ENCODE measurements around the gene FMNL2.

GRCh38 chr2:152454960-152455359 is 120.0 kb downstream of the FMNL2 start:
- TF ChIP-seq, protein P1, sequence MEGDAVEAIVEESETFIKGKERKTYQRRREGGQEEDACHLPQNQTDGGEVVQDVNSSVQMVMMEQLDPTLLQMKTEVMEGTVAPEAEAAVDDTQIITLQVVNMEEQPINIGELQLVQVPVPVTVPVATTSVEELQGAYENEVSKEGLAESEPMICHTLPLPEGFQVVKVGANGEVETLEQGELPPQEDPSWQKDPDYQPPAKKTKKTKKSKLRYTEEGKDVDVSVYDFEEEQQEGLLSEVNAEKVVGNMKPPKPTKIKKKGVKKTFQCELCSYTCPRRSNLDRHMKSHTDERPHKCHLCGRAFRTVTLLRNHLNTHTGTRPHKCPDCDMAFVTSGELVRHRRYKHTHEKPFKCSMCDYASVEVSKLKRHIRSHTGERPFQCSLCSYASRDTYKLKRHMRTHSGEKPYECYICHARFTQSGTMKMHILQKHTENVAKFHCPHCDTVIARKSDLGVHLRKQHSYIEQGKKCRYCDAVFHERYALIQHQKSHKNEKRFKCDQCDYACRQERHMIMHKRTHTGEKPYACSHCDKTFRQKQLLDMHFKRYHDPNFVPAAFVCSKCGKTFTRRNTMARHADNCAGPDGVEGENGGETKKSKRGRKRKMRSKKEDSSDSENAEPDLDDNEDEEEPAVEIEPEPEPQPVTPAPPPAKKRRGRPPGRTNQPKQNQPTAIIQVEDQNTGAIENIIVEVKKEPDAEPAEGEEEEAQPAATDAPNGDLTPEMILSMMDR (IDR thresholded peaks at IDR 0.05; ENCODE audit: low read depth, low read length, missing input control) = no peak
- TF ChIP-seq TAF1 (conservative IDR thresholded peaks at IDR 0.05) (no peak), RAD21 (IDR thresholded peaks at IDR 0.05) (no peak)
